NAMALWA (cell line): ENCODE results near the gene C11orf87.

Experiments used
- DNase-seq: peaks from one replicate; pipeline ENCODE4 v3.0.0-alpha.2; 2015; ENCODE audit warnings: low spot score

C11orf87 gene

GRCh38 chr11:109421981-109422869 lies at the start of gene C11orf87:
Gene C11orf87 (plus strand): TSS chr11:109422190. CDS start chr11:109423634, 1,444 bp downstream.
- DNase-seq: no peak

- DNase-seq: no peak
Measured at GRCh38 chr11:109374032-109374431, 48.0 kb upstream of the C11orf87 start.

DNA sequence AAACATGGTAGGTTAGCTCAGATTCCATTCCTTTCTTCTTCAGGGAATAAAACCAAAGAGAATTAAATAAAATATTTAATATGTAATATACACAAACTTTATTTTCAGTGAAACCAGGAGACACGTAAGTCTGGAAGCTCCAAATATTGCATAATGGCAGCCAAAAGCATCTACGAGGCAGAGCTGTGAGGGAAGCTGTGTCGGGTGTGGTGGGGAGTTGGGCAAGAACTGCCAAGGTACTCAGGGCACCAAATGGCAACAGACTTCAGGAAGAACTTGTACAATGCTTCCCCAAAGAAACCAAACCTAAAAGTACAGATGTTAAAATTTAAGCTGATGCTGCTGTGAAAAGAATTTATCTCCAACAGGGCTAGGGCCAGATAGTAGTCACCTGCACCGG lies 47.5 kb upstream of the C11orf87 start:
- DNase-seq: no peak

DNA sequence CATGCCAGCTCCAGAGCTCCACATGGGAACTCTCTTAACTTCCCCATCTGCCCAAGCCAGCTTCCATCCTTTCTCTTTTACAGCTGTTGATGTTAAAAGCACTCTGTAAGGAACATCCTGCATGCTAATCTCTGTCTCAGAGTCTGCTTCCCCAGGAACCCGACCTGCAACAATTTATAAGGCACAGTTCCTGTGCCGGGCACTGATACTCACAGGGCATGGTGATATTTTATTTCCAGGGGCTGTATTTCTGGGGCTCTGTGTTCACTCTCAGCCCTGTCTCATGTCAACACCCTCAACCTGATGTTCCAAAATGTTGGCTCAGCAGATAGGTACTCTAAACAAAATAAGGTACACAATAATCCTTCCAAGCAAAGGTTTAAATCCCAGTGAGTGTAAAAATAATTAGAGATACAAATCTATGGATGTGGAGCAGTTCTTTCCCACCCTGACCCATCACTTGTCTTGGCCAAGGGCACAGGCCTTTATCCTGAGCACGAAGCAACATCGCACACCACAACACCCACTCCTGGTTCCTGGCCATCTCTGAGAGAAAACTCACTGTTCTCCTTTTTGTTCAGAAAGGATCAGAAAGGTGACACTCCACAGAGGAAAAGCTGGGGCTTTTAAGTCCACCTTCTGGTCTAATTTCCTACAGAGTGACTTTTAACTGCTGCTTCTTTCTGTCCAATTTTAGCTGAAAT lies 44.8 kb upstream of the C11orf87 start:
- no peak for DNase-seq

GRCh38 chr11:109378034-109378433 lies 44.0 kb upstream of the C11orf87 start:
- DNase-seq: no peak

DNA sequence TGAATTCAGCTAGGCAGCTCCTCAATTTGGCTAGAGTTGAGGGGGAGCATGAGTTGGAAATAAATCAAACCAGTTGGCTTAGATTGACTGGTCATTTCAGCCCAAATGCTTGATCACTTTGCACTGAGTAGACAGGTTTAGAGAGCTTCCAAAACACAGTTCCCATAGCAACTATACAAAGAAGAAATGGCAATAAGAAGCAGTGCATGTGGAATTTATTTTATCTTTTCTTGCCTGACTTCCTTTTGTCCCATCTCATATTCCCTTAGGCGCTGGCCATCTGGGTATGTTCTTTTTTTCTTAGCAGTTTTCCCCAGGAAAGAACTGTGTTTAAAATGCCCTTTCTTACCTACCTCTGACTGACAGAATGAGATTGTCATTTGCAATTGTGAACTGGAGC lies 38.7 kb upstream of the C11orf87 start:
- DNase-seq: no peak

- DNase-seq: no peak
Measured at GRCh38 chr11:109384873-109385272, 37.1 kb upstream of the C11orf87 start.

DNA sequence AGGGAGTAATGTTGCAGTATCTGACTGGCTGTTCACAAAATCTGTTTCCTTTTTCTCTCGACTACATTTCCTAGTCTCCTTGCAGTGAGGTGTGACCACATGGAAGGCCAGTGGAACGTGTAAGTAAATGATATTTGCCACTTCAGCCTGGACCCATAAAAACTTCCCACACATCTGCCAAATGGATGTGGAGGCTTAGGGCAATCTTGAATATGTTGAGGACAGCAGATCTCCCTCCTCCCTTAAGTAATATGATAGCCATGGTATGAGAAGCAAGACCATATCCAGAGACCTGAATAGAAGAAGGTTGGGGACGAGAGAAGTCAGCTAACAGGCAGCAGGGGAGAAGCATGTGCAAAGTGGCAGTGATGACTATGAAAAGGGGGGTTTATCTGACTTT lies 33.0 kb upstream of the C11orf87 start:
- DNase-seq: no peak

DNA sequence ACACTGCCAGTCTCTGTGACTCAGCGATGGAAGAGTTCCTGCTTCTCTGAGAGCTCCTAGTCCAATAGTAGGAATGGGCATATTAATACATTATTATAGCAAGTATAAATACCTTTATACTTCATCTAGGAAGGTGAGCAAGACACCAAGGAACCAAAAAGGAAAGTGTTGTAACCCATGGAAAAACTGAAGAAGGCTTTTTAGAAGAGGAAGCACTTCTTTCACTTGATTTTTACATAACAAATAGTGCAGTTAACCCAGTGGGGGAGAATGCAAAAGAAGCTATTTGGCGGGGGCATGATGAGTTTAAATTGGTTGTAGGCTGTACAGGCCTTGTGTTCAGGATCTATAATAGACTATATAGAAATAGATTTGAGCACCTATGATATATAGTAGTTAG lies 31.2 kb upstream of the C11orf87 start:
- no peak for DNase-seq

DNA sequence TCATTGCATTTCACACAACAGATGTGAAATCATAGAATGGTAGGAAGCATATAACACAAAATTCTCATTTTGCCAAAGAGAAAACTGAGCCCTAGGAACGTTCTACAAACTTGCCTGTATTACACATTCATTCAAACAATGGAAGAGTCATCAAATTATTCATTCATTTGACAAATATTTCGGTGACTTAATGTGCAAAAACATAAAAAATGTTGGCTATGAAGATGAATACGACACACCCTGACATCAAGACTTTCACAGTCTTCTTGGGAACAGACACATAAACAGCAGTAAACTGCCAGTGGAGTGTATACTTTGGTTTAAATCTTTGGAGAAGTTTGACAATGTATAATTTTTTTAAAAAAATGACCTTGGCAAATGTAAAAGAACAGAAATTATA lies 20.4 kb upstream of the C11orf87 start:
- no peak for DNase-seq

DNA sequence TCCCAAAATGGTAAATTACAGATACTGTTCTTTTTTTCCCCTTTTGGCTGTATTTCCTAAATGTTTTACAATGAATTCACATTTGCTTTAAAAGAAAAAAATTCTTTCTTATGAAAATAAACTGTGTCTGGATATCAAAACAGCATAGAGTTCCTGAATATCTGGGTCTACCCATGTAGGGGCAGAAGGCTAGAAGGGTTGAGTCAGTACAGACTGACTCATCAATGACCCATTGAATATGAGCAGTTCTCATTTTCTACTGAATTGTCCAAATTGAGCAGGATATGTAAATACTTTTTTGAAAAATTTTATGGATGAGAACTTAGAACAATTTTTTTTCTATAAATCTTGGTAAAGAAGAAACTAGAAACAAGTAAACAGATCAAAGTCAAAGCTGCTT lies 16.3 kb upstream of the C11orf87 start:
- DNase-seq: no peak

GRCh38 chr11:109416601-109417000 lies 5.4 kb upstream of the C11orf87 start:
- DNase-seq: no peak

DNA sequence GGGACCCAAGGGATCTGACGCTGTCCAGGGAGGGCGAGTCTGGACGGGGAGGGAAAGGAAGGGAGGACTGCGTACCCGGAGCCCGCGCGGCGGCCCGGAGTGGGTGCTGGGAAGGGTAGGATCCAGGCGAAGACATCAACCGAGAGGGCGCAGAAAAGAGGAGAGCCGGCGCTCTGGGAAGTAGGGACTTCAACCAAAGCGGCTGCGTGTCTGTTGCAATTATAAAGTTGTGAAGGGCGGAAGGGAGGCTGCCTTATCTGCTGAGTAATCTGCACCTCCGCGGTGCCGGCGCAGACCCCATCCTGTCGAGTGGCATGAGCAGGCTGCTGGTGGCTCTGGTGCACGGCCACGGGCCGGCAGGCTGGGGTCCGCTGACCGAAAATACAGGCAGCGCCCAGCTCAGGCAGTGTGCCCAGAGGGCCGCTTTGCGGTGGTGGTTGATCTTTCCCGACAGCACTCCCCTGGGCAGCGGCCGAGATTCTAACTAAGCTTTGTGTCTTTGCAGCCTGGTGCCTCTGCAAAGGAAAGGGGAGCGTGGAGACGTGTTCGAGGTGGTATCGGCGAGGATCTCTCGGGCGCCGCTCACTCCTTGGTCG lies 978 bp downstream of the C11orf87 start:
- no peak for DNase-seq

GRCh38 chr11:109423466-109424190 lies 1.6 kb downstream of the C11orf87 start:
- no peak for DNase-seq

- DNase-seq: peak; percentile 8
Measured at GRCh38 chr11:109424901-109425300, 2.9 kb downstream of the C11orf87 start.

GRCh38 chr11:109425554-109425953 lies 3.6 kb downstream of the C11orf87 start:
- DNase-seq: no peak

- DNase-seq: peak; percentile 17
Measured at GRCh38 chr11:109426442-109427240, 4.7 kb downstream of the C11orf87 start.

GRCh38 chr11:109432105-109432504 lies 10.1 kb downstream of the C11orf87 start:
- no peak for DNase-seq

- DNase-seq: no peak
Measured at GRCh38 chr11:109433753-109434256, 11.8 kb downstream of the C11orf87 start.

DNA sequence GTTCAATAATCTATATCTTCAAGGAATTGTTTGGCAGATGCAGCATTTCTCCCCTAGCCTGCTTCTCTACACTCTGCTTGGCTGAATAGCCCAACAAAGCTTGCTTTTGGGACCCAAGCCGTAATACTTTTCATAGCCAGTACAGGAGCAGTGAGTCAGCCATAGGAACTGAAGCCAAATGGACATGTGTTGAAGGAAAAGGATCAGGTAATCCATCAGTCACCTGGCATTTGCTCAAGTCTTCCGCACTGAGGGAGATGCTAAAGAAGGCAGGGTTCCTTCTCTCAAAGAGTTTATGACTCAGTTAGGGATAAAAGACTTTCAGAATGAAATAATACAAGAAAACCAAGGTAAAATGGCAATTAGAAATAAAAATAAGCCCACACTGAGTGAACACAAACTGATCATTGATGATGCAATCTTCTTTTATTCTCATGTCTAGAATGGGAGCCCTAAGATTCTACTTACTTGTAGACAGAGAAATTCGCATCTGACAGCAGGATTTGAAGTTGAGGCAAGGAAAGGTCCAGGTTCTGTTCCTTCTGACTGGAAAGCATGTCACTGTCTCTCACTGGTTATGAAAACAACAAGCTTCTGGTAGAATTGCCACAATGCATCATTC lies 13.2 kb downstream of the C11orf87 start:
- no peak for DNase-seq

GRCh38 chr11:109439684-109440083 lies 17.7 kb downstream of the C11orf87 start:
- DNase-seq: no peak
